Muscle layer of duodenum (tissue), 2 donors: Measurements from ENCODE around the gene CTAG1B.
"Not testable (repeated sequence)": the region's sequence is repeated elsewhere in the genome, so short reads cannot be mapped to it uniquely, and the experiment has no call there.

Source experiments
- H3K27ac ChIP-seq: one replicate; pipeline ENCODE4 v1.7.0; 2013; ENCODE audit warnings: mild to moderate bottlenecking, low read length
- H3K27me3 ChIP-seq: one replicate; pipeline ENCODE4 v1.7.0; 2013; ENCODE audit warnings: low read depth, mild to moderate bottlenecking, control low read depth, low read length
- H3K36me3 ChIP-seq, 2 donors: one replicate each; pipeline ENCODE4 v1.7.0; 2013; ENCODE audit warnings: low read length in 2 of 2, control low read depth in 1 of 2, mild to moderate bottlenecking in 1 of 2; ENCODE audit not compliant: insufficient read depth in 2 of 2, control insufficient read depth in 1 of 2
- H3K4me1 ChIP-seq, 2 donors: one replicate each; pipeline ENCODE4 v1.7.0; 2013; ENCODE audit warnings: low read length in 2 of 2, mild to moderate bottlenecking in 2 of 2, control low read depth in 1 of 2, moderate library complexity in 1 of 2; ENCODE audit not compliant: insufficient read depth in 2 of 2, control insufficient read depth in 1 of 2
- H3K4me3 ChIP-seq, 2 donors: one replicate each; pipeline ENCODE4 v1.7.0; 2013; ENCODE audit warnings: low read length in 2 of 2, low read depth in 1 of 2, mild to moderate bottlenecking in 1 of 2
- H3K9me3 ChIP-seq, 2 donors: one replicate each; pipeline ENCODE4 v1.7.0; 2013; ENCODE audit warnings: low read length in 2 of 2, control low read depth in 1 of 2, mild to moderate bottlenecking in 1 of 2; ENCODE audit not compliant: control insufficient read depth in 1 of 2
- donor health status: healthy.

CTAG1B gene

GRCh38 chrX:154619182-154619581 is at the start of gene CTAG1B:
Gene CTAG1B (minus strand): TSS chrX:154619282. CDS start chrX:154619218, 64 bp downstream.
- not testable (repeated sequence) for H3K27me3 ChIP-seq, H3K36me3 ChIP-seq, H3K27ac ChIP-seq, H3K9me3 ChIP-seq, H3K4me3 ChIP-seq, H3K4me1 ChIP-seq

- H3K4me1 ChIP-seq = no peaks in the 10 kb centered on the region
- no peaks in the 10 kb centered on the region for H3K9me3 ChIP-seq
- H3K27me3 ChIP-seq = no peaks in the 10 kb centered on the region
- H3K36me3 ChIP-seq = no peaks in the 10 kb centered on the region
- no peak overlapping the region for H3K4me3 ChIP-seq
- no peak overlapping the region for H3K27ac ChIP-seq
Measured at GRCh38 chrX:154661899-154662298, 42.8 kb upstream of the CTAG1B start.

- Histone ChIP-seq H3K27me3 (no peaks in the 10 kb centered on the region), H3K9me3 (no peaks in the 10 kb centered on the region), H3K4me1 (no peaks in the 10 kb centered on the region), H3K36me3 (no peaks in the 10 kb centered on the region), H3K4me3 (no peak overlapping the region), H3K27ac (no peak overlapping the region)
Measured at GRCh38 chrX:154661170-154661569, 42.1 kb upstream of the CTAG1B start.

- Histone ChIP-seq H3K27me3 (no peaks in the 10 kb centered on the region), H3K4me3 (no peak overlapping the region), H3K4me1 (no peaks in the 10 kb centered on the region), H3K9me3 (no peaks in the 10 kb centered on the region), H3K36me3 (no peaks in the 10 kb centered on the region), H3K27ac (no peak overlapping the region)
Measured at GRCh38 chrX:154660541-154660940, 41.5 kb upstream of the CTAG1B start.

GRCh38 chrX:154658957-154659356 is 39.9 kb upstream of the CTAG1B start:
- H3K4me3 ChIP-seq = no peak overlapping the region

GRCh38 chrX:154658187-154658586 is 39.1 kb upstream of the CTAG1B start:
- no peaks in the 10 kb centered on the region for H3K4me1 ChIP-seq
- no peak overlapping the region for H3K4me3 ChIP-seq

More at GRCh38 chrX:154658957-154659356, 39.9 kb upstream of the CTAG1B start:
- Histone ChIP-seq H3K27ac (no peak overlapping the region), H3K4me1 (no peaks in the 10 kb centered on the region), H3K9me3 (no peaks in the 10 kb centered on the region), H3K36me3 (no peaks in the 10 kb centered on the region), H3K27me3 (no peaks in the 10 kb centered on the region)

GRCh38 chrX:154657226-154657805 is 38.2 kb upstream of the CTAG1B start:
- H3K4me3 ChIP-seq = no peak overlapping the region
- no peaks in the 10 kb centered on the region for H3K27me3 ChIP-seq
- H3K36me3 ChIP-seq = no peaks in the 10 kb centered on the region
- H3K27ac ChIP-seq = no peak overlapping the region
- H3K4me1 ChIP-seq = no peaks in the 10 kb centered on the region
- no peaks in the 10 kb centered on the region for H3K9me3 ChIP-seq

More at GRCh38 chrX:154658187-154658586, 39.1 kb upstream of the CTAG1B start:
- Histone ChIP-seq H3K27ac (no peak overlapping the region), H3K9me3 (no peaks in the 10 kb centered on the region), H3K36me3 (no peaks in the 10 kb centered on the region), H3K27me3 (no peaks in the 10 kb centered on the region)

- Histone ChIP-seq H3K4me1 (no peaks in the 10 kb centered on the region), H3K27ac (no peak overlapping the region), H3K27me3 (no peaks in the 10 kb centered on the region)
Measured at GRCh38 chrX:154655786-154656185, 36.7 kb upstream of the CTAG1B start.

GRCh38 chrX:154655346-154655745 is 36.3 kb upstream of the CTAG1B start:
- H3K27me3 ChIP-seq = no peaks in the 10 kb centered on the region
- H3K4me3 ChIP-seq = no peak overlapping the region
- no peaks in the 10 kb centered on the region for H3K9me3 ChIP-seq
- no peak overlapping the region for H3K27ac ChIP-seq
- no peaks in the 10 kb centered on the region for H3K4me1 ChIP-seq
- H3K36me3 ChIP-seq = no peaks in the 10 kb centered on the region

More at GRCh38 chrX:154655786-154656185, 36.7 kb upstream of the CTAG1B start:
- H3K36me3 ChIP-seq = no peaks in the 10 kb centered on the region
- H3K9me3 ChIP-seq = no peaks in the 10 kb centered on the region
- no peak overlapping the region for H3K4me3 ChIP-seq

GRCh38 chrX:154654925-154655324 is 35.8 kb upstream of the CTAG1B start:
- Histone ChIP-seq H3K9me3 (no peaks in the 10 kb centered on the region), H3K36me3 (no peaks in the 10 kb centered on the region), H3K4me3 (no peak overlapping the region), H3K27ac (no peak overlapping the region), H3K27me3 (no peaks in the 10 kb centered on the region), H3K4me1 (no peaks in the 10 kb centered on the region)

GRCh38 chrX:154654372-154654771 is 35.3 kb upstream of the CTAG1B start:
- Histone ChIP-seq H3K27ac (no peak overlapping the region), H3K27me3 (no peaks in the 10 kb centered on the region), H3K9me3 (no peaks in the 10 kb centered on the region), H3K4me1 (no peaks in the 10 kb centered on the region), H3K4me3 (no peak overlapping the region), H3K36me3 (no peaks in the 10 kb centered on the region)

GRCh38 chrX:154653413-154653812 is 34.3 kb upstream of the CTAG1B start, which contains the start of gene CTAG2:
Gene CTAG2 (minus strand): TSS chrX:154653579. CDS start chrX:154653515, 64 bp downstream.
- H3K27me3 ChIP-seq, H3K9me3 ChIP-seq, H3K36me3 ChIP-seq, H3K27ac ChIP-seq, H3K4me3 ChIP-seq, H3K4me1 ChIP-seq: not testable (repeated sequence)
